ENCODE data around the gene TARS2. TPM values are rescaled to one million over a fixed set of nuclear protein-coding genes. Genes with fewer than 3 reads are reported as not detected.
A peak's percentile ranks its signal among the peaks of the same experiment; 100 is the strongest.

The TARS2 gene
- total and polyA plus RNA-seq, 2 of the 13 experiments (the other 11 are each of a cell fraction or from before 2014, with no cell fraction given) = 21.3 to 22.8 TPM

- Histone ChIP-seq H3K27me3 (ENCODE audit: control insufficient read depth in 1 of 2, insufficient read depth in 2 of 2, low read length in 2 of 2) (no peaks in the 10 kb centered on the region), H3K36me3 (replicated peaks in 1 of 2; ENCODE audit: control insufficient read depth in 1 of 2, insufficient read depth in 2 of 2, low read length in 2 of 2) (peaks cover 17 to 26% of the 10 kb centered on the region in 2 experiments), H3K9me3 (ENCODE audit: low read length) (no peaks in the 10 kb centered on the region), H3K4me1 (ENCODE audit: insufficient read depth, low read length) (peaks cover 98% of the 10 kb centered on the region), H3K4me2 (ENCODE audit: low read depth, low read length) (peak overlapping the region; percentile 49; the same call in 1 of the 2 replicates), H3K79me2 (ENCODE audit: insufficient read depth, low read length) (no peaks in the 10 kb centered on the region), H4K20me1 (ENCODE audit: insufficient read depth, low read length) (no peaks in the 10 kb centered on the region), H3K27ac (ENCODE audit: extremely low read length, insufficient read depth, low read length) (peak overlapping the region; percentile 67), H3K4me3 (replicated peaks in 1 of 3; ENCODE audit: insufficient read depth in 1 of 3, low read depth in 2 of 3, low read length in 3 of 3) (no peak overlapping the region; a peak in 1 of 6 replicates), H2AFZ (ENCODE audit: low read length) (no peak overlapping the region), H3K9ac (ENCODE audit: insufficient read depth, low read depth, low read length) (no peak overlapping the region)
- ATAC-seq = peak; percentile 91
- peak; percentile 90 for DNase-seq (ENCODE audit: low spot score)
- intact Hi-C loops (cut with micrococcal nuclease; ENCODE audit: unreplicated experiment) = no loop called here
- ChIA-PET CTCF (ENCODE audit: low intra/inter-chr PET ratio, low total read pairs) (no interaction called here), POLR2A (interaction anchor here (0.9 to 1.3 kb wide), 4 partner anchors 12 to 89 kb away, joined by 3 to 10 read pairs (median 7); partner anchors contain the start of gene FALEC)
- FAIRE-seq = peak; percentile 95
- WGBS (ENCODE audit: low lambda C conversion rate) = 0% methylated on average over 4 of the region's 4 CpGs
- in situ Hi-C loops (cut with HindIII; ENCODE audit: extremely low pct_ligation_motif_present, low pct_unique_long_range_greater_than_20kb) = no loop called here
- no TSS peak for BruUV-seq (replicated peaks)
- TF ChIP-seq TCF7L2 (IDR thresholded peaks at IDR 0.05; ENCODE audit: low read depth, low read length) (no peak), ZBTB33 (CRISPR knock-in tag; IDR thresholded peaks at IDR 0.05) (no peak), STAT6 (CRISPR knock-in tag; IDR thresholded peaks at IDR 0.05; ENCODE audit: borderline replicate concordance) (no peak), ZNF484 (CRISPR knock-in tag; IDR thresholded peaks at IDR 0.05; ENCODE audit: borderline replicate concordance, low read depth) (no peak), ZNF652 (CRISPR knock-in tag; IDR thresholded peaks at IDR 0.05; ENCODE audit: borderline replicate concordance, low read depth) (no peak), NR2F2 (IDR thresholded peaks at IDR 0.05; ENCODE audit: borderline replicate concordance, low read depth) (peak; percentile 52; the same call in 1 of the 2 replicates), CEBPG (CRISPR knock-in tag; IDR thresholded peaks at IDR 0.05) (peak; percentile 94), POLR2AphosphoS2 (IDR thresholded peaks at IDR 0.05; ENCODE audit: low read depth, low read length) (no peak), ZNF546 (CRISPR knock-in tag; conservative IDR thresholded peaks at IDR 0.05) (no peak), CENPBD1 (CRISPR knock-in tag; IDR thresholded peaks at IDR 0.05; ENCODE audit: borderline replicate concordance, low read depth) (no peak), NR2F6 (IDR thresholded peaks at IDR 0.05) (peak; percentile 54; the same call in 1 of the 2 replicates), NR2F6 (CRISPR knock-in tag; IDR thresholded peaks at IDR 0.05) (peak; percentile 81; the same call in 1 of the 2 replicates), ZC3H4 (CRISPR knock-in tag; IDR thresholded peaks at IDR 0.05; ENCODE audit: borderline replicate concordance) (no peak), CSRNP2 (CRISPR knock-in tag; conservative IDR thresholded peaks at IDR 0.05; ENCODE audit: low read depth) (no peak), SMC3 (IDR thresholded peaks at IDR 0.05; ENCODE audit: low read length) (peak; percentile 13; the same call in 1 of the 2 replicates), HMG20A (CRISPR knock-in tag; IDR thresholded peaks at IDR 0.05; ENCODE audit: borderline replicate concordance) (peak; percentile 89), ZBTB26 (CRISPR knock-in tag; IDR thresholded peaks at IDR 0.05; ENCODE audit: borderline replicate concordance) (no peak), HMGA1 (CRISPR knock-in tag; conservative IDR thresholded peaks at IDR 0.05) (no peak), ZNF737 (CRISPR knock-in tag; IDR thresholded peaks at IDR 0.05; ENCODE audit: borderline replicate concordance) (no peak)
Measured at GRCh38 chr1:150473659-150474058, 13.6 kb upstream of the TARS2 start.
